Choroid plexus epithelial cell (primary cell): Measurements from ENCODE around the gene CDH4.

Source experiments
- DNase-seq: peaks from one replicate; pipeline ENCODE4 v3.0.0-alpha.2; 2010; ENCODE audit warnings: low read depth
- H3K4me3 ChIP-seq: 2 replicates; pipeline ENCODE4 v1.5.1; 2011; ENCODE audit warnings: low read depth, mild to moderate bottlenecking, control low read depth, low read length, moderate library complexity
- TF ChIP-seq, protein P1 (sequence below): conservative IDR thresholded peaks from 2 replicates; pipeline ENCODE4 v1.5.1; 2011; ENCODE audit warnings: low read depth, mild to moderate bottlenecking, control low read depth, inconsistent platforms, low read length, moderate library complexity

The CDH4 gene

DNA sequence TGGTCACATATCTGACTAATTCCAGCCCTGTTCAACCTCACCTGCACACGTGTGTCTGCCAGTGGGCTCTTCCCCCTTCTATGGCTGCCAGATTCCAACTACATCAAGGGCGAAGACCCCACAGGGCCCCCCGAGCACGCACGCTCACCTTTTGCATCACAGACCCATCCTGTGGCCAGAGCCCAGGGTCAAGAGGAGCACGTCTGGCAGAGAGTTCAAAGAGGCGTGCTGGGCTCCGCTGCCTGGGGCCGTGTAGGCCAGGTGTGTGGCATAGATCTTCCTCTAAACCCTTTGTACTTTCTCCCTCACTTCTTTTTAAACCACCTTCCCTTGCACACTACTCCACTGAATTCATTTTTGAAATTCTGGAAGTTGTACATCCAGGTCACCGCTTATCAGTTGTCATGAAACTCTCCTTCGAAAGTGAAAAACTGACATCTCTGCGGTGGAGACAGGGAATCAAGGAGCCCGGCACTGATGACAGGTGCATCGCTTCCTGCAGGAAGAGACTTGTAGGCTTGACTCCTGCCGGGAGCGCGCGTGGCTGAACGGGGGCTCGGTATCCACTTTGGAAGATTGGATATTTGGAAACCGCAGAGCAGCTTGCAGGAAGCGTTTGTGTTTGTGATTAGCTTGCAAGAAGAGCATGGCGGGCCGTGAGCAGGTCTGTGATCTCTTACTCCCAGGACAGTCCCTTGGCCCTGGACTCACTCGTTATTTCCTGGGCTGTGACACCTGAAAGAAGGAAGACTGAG is 397.2 kb downstream of the CDH4 start:
- no peak for DNase-seq
- H3K4me3 ChIP-seq = no peak overlapping the region
- TF ChIP-seq, protein P1, sequence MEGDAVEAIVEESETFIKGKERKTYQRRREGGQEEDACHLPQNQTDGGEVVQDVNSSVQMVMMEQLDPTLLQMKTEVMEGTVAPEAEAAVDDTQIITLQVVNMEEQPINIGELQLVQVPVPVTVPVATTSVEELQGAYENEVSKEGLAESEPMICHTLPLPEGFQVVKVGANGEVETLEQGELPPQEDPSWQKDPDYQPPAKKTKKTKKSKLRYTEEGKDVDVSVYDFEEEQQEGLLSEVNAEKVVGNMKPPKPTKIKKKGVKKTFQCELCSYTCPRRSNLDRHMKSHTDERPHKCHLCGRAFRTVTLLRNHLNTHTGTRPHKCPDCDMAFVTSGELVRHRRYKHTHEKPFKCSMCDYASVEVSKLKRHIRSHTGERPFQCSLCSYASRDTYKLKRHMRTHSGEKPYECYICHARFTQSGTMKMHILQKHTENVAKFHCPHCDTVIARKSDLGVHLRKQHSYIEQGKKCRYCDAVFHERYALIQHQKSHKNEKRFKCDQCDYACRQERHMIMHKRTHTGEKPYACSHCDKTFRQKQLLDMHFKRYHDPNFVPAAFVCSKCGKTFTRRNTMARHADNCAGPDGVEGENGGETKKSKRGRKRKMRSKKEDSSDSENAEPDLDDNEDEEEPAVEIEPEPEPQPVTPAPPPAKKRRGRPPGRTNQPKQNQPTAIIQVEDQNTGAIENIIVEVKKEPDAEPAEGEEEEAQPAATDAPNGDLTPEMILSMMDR = no peak

DNA sequence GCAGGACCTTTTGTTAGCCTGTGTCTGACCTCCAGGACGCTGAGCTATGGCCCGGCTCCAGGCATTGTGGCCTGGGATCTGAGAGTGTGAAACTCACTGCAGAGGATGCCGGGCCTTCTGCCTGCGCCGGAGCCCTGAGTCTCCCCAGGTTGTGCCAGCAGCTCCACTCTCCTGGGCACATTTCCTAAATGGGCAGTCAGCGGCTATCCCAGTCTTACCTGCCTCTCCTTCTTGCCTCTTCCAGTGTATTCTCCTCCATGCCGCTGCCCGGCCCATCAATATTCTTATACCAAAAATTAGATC is 397.8 kb downstream of the CDH4 start:
- no peak for DNase-seq
- TF ChIP-seq, protein P1 = no peak
- H3K4me3 ChIP-seq = no peak overlapping the region

DNA sequence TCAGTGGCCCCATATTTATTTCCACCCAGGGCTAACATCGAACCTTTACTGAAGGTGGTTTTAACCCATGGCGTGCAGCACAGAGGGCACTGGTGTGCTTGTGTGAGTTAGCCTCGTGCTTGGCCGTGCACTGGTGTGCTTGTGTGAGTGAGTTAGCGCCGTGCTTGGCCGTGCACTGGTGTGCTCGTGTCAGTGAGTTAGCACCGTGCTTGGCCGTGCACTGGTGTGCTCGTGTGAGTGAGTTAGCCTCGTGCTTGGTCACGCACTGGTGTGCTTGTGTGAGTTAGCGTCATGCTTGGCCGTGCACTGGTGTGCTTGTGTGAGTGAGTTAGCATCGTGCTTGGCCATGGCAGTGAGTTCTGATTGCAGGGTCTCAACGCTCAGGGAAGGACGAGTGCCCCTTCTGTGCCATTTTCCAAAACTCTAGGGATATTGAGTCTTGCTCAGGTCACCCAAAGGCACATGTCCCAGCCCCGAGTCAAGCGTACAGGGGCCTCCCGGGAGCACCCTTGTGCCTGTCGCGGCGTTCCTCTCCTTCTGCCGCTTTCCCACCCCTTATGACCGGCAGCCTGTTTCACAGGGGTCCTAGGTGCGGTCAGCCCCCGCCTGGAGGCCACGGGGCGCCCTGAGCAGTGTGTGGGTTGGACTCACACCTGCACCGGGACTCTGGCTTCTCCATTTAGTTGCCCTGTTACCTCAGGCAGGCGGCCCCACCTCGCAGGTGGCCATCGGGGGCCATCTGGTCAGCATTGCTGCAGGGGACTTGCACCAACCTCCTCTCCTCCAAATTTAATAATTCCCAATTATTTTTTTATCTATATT is 399.1 kb downstream of the CDH4 start:
- DNase-seq = no peak
- TF ChIP-seq, protein P1 = no peak
- H3K4me3 ChIP-seq = no peak overlapping the region

DNA sequence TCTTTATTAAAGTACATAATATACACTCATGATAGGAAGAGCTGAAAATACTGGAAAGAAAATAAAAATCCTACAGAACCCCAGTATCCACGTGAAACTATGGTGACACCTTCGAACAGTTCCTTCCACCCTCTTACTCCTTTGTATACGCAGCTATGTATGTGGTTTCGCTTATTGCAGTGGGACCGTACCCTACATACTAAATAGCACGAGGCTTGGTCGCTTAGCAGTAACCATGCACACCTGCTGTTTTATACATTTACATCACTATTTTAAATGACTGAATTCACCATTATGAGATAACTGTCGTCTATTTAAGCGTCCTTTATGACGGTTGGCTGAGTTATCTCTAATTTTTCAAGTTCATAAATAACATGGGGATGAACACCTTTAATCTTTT is 400.1 kb downstream of the CDH4 start:
- no peak overlapping the region for H3K4me3 ChIP-seq
- no peak for DNase-seq

DNA sequence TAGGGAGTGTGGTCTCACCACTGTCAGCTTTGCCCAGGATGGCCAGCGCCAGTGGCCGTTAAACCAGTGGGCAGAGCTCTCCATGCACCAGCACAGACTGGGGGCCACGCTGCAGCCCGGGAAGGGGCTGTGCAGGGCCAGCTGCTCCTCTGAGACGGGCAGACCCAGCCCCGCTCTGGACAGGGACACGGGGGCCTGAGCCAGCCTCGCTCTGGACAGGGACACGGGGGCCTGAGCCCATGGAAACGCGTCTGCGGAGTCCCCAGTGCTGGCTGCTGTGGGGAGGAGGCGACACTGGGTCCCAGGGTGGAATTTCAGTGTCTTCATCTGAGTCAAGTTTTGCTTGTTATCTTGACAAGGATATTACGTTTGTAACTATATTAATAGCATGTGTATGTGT is 402.7 kb downstream of the CDH4 start:
- no peak for DNase-seq
- no peak overlapping the region for H3K4me3 ChIP-seq
- TF ChIP-seq, protein P1 = no peak

More for the DNA sequence above, 400.1 kb downstream of the CDH4 start:
- TF ChIP-seq, protein P1 = no peak

DNA sequence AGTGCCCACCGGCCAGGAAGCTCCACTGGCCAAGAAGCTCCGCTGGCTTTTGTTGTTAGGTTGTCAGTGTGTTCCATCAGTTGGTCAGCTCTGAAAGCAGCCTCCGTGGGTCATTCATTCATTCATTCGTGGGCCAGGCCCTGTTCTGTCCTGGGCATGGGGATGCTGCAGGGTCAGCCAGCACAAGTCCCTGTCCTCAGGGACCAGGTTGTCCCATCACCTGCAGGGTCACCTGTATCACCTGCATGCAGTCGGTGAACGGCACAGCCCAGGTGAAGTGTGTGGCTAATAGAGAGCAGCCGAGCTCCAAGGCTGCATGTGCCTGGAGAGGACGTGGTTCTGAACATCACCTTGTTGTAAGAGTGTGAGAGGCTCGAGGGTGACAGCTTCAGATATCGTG is 403.5 kb downstream of the CDH4 start:
- H3K4me3 ChIP-seq = no peak overlapping the region
- TF ChIP-seq, protein P1 = no peak
- DNase-seq = no peak
